Dedifferentiated amniotic fluid mesenchymal stem cell (primary cell): ENCODE data around the gene SLC49A3.
"Not testable (repeated sequence)": the region's sequence is repeated elsewhere in the genome, so short reads cannot be mapped to it uniquely, and the experiment has no call there.

Experiments used
- DNase-seq: peaks from one replicate; pipeline ENCODE4 v3.0.0-alpha.2; 2016; ENCODE audit errors: extremely low spot score

SLC49A3 gene

DNA sequence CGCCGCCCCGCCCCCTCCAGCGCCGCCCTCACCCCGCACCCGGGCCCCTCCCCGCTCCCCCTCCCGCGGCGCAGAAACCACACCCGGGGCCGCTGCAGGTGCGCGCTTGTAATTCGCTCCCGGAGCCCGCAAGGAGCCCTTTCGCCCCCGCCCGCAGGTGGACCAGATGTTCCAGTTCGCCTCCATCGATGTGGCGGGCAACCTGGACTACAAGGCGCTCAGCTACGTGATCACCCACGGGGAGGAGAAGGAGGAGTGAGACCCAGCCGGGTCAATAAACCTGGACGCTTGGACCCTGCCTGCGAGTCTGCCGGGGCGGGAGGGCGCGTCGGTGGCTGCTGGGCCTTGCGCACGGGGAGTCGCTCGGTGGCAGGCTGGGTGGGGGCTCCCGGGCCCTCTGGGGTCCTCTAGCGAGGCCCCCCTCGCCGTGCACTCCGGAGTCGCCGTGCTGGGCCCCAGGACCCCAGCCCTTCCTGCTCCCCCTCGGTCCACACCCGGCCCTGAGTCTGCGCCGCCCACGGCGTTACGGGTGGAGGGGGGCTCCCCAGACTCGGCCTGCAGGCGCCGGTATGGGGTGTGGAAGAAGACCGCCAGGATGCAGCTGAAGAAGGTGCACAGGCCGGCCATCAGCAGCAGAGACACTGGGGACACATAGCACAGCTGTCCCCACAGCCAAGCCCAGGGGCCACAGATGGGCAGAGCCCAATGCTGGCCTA, 7.1 kb downstream of the SLC49A3 start:
- DNase-seq = no peak

- DNase-seq = no peak
Observed at GRCh38 chr4:680928-681645, 7.9 kb downstream of the SLC49A3 start.

DNA sequence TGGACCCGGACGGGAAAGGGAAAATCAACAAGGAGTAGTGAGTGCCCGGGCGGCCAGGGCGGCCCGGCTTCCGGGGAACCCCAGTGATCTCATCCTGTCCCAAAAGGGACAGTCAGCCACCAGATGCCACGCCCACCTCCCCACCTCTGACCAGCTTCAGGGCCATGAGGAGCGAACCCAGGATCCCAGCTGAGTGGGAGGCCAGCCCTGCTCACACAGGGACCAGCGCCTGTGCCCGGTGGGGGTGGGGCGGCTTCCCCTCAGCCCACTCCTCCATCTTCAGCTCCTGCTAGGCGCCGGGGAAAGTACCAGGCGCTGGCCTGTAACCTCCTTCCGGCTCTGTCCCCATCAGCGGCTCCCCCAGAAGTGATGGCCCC, 8.4 kb downstream of the SLC49A3 start:
- DNase-seq = no peak

DNA sequence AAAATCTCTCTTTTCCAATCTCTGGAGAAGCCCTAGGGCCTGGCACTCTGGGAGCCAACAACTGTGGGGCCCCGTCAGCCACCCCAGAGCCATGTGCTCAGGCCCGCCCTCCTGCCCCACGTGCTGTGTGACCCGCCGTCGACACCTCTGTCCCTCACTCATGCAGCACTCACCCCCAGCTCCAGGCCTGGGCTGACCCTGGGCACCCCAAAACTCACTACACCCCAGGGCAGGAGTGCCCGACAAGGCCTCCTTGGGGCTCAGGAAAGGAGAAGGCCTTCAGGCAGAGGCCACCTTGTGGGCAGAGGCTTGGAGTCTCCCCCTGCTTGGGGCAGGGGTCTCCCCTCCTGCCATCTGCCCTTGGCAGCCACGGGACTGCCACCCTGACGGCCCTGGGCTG, 8.9 kb downstream of the SLC49A3 start:
- DNase-seq = no peak

DNA sequence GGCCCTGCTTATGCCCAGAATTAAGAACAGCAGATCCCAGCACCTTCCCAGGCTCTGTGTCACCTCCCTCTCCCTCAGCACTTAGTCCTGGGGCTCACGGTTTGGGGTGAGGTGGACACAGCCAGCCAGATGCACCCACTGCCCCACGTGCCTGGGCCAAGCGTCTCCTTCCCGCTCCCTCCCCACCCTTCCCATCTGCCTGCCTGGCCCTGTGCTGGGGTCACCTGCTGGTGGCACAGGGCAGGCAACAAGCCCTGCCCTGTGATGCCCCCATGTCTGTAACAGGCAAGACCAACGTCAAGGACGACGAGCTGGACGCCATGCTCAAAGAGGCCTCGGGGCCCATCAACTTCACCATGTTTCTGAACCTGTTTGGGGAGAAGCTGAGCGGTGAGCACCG, 9.3 kb downstream of the SLC49A3 start:
- no peak for DNase-seq

- no peak for DNase-seq
Observed at GRCh38 chr4:679104-679481, 9.9 kb downstream of the SLC49A3 start.

GRCh38 chr4:678331-679103, 10.4 kb downstream of the SLC49A3 start:
- no peak for DNase-seq

DNA sequence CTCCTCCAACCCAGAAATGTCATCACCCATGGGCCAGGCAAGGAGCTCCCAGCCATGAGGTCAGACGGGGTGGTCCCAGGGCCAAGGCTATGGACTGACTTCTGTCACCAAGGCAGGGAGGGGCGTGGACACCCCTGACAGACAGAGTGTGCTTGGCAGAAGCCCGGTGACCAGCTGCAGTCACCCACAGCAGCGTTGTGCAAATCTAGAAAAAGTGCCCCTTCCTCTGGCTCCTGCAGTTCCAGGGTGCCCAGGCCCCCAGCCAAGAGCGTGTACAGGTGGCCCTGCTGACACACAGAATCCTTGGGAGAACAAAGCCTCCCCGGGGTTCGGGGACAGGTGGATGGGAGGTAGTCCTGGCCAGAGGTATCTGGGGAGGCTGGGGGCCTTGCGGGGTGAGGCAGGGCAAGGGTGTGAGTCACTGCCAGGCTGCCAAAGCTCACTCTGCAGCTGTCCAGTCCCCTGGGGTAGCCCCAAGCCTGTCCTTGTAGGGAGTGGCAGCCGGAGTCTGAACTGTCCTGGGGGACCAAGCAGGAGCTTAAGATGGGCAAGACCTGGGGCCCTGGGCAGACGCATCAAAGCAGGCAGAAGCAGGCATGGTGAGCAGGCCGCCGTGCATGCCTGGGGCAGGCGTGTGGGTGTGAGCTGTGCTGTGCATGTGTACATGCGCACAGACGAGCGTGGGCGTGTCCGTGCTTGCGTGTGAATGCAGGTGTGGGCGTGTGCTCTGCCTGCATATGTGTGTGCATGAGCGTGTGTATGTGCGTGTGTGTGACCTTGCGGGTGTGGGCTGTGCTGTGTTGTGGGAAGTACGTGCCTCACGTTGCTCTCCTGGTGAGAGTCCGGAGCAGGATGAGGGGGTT, 11.3 kb downstream of the SLC49A3 start:
- DNase-seq = no peak

- DNase-seq = no peak
Observed at GRCh38 chr4:676871-677235, 12.1 kb downstream of the SLC49A3 start.

GRCh38 chr4:675980-676870, 12.7 kb downstream of the SLC49A3 start:
- DNase-seq = no peak

GRCh38 chr4:675036-675882, 13.7 kb downstream of the SLC49A3 start:
- no peak for DNase-seq

- DNase-seq = peak; percentile 90
Observed at GRCh38 chr4:674172-675035, 14.5 kb downstream of the SLC49A3 start, which contains the start of the genes ATP5ME and MYL5. ATP5ME (minus strand) TSS chr4:674276; CDS start chr4:674247, 29 bp downstream. MYL5 (plus strand) TSS chr4:674542; CDS start chr4:678027, 3,485 bp downstream.

DNA sequence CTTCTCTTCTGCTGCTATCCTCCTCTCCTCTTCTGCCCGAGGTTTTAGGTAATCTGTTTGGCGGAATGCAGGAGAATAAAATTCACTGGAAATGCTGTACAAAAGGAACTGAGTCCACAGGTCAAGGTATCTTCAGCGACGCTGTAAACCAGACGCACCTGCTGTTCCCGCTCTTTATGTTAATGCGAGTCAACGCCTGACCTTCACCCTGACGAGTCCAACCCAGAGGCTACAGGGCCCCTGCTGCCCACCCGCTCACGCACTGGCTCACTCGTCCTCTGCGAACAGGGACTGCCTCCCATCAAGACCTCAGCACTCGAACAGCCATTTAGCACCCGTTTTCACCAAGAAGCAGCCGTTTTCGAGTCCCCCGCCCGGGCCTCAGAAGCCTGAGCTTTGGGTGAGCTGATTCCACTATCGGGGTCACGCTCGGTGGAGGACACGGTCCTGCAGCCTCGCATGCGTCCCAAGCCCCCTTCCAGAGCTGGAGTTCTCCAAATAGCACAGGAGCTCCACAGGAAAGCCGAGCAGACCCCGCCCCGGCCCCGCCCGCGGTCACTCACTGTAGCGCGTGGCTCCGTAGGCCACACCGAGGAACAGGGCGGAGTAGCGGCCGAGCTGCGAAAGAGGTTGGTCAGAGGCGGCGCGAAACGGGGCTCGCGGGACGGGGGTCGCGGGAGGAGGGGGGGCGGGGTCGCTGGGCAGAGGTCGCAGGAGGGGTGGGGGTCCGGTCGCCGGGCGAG, 15.4 kb downstream of the SLC49A3 start:
- no peak for DNase-seq

GRCh38 chr4:671769-672168, 17.2 kb downstream of the SLC49A3 start:
- no peak for DNase-seq

GRCh38 chr4:669806-670559, 19.0 kb downstream of the SLC49A3 start:
- DNase-seq = not testable (repeated sequence)

DNA sequence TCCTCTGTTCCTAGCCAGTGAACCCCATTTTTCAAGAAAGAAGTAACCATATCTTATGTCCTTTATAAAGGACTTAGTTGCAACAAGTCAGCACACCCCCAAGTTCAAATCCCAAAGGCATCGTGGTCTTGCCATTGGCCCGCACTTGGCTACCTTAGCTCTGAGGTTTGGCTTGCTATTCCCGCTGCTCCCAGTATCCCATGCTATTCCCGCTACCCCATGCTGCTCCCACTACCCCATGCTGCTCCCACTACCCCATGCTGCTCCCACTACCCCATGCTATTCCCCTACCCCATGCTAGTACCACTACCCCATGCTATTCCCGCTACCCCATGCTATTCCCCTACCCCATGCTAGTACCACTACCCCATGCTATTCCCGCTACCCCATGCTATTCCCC, 20.7 kb downstream of the SLC49A3 start:
- DNase-seq = not testable (repeated sequence)

DNA sequence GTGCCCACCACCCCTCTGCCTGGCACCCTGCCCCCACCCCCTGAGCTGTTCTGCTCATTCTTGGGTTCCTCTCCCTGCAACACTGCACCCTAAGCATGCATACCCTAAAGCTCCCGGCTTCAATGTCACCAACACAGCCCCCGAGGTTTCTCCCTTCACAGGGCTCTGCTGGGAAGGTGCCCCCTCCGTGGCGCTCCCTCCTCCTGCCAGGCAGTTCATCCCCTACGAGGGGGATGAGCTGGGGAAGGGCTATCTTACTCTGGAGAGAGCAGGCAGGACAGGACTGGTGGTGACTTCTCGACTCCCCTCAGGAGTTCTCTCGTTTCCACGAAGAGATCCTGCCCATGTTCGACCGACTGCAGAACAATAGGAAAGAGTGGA, 21.4 kb downstream of the SLC49A3 start:
- no peak for DNase-seq
